22Rv1 (cell line): ENCODE results near the gene R3HDML.

Experiments used
- ZFX ChIP-seq: fragments of 450-650 bp; IDR thresholded peaks from 2 replicates; pipeline ENCODE4 v1.6.1; 2017; ENCODE audit warnings: antibody characterized with exemption, borderline replicate concordance
- TF ChIP-seq, protein P1 (sequence below): fragments of 450-650 bp; IDR thresholded peaks from 2 replicates; pipeline ENCODE4 v1.5.1; 2017; ENCODE audit warnings: mild to moderate bottlenecking

DNA sequence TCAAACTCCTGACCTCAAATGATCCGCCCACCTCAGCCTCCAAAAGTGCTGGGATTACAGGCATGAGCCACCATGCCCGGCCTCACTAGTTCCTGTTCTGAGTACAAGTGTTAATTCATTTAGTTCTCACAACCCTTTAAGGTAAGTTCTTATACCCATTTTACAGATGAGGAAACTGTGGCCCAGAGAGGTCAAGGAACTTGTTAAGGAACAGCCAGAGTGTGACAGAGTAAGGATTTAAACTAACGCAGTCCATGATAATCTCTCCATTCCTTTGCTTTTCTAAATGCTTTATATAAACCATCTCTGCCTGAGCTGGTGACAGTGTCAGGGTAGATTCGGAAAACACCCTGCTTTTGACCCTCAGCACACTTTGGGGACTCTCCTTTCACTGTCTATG is 39.1 kb upstream of the R3HDML start:
- TF ChIP-seq, protein P1, sequence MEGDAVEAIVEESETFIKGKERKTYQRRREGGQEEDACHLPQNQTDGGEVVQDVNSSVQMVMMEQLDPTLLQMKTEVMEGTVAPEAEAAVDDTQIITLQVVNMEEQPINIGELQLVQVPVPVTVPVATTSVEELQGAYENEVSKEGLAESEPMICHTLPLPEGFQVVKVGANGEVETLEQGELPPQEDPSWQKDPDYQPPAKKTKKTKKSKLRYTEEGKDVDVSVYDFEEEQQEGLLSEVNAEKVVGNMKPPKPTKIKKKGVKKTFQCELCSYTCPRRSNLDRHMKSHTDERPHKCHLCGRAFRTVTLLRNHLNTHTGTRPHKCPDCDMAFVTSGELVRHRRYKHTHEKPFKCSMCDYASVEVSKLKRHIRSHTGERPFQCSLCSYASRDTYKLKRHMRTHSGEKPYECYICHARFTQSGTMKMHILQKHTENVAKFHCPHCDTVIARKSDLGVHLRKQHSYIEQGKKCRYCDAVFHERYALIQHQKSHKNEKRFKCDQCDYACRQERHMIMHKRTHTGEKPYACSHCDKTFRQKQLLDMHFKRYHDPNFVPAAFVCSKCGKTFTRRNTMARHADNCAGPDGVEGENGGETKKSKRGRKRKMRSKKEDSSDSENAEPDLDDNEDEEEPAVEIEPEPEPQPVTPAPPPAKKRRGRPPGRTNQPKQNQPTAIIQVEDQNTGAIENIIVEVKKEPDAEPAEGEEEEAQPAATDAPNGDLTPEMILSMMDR = no peak
- no peak for TF ChIP-seq ZFX
